ENCODE measurements around the gene RERE.

DNA sequence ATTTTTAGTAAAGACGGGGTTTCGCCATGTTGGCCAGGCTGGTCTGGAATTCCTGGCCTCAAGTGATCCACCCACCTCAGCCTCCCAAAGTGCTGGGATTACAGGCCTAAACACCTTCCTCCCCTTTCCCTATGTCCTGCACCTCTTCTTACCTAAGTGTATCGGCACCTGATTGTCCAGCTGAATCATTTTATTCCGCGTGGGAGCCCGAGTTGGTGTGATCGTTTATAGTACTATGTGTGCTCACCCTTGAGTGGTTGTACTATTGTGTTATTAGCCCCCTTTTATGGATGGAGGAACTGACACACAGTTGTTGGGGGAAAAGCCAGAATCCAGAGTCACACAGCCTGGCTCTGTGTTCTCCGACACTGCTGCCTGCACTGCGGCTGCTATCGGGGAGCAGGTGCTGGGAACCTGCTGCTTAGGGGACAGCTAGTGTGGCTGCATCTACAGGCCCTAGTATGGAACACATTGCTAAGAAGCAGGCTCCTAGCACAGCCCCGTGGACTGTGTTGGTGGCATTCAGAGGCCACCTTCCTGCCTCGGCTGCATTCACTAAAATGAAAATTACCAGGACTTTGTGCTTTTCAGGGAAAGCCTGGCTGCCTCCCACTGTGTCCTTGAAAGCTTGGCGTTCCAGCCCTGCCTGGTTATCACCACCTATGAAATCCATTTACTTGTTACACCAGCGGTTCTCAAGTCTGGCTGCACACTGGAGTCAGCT lies 39.4 kb upstream of the RERE start:
- TF ChIP-seq, protein P1, sequence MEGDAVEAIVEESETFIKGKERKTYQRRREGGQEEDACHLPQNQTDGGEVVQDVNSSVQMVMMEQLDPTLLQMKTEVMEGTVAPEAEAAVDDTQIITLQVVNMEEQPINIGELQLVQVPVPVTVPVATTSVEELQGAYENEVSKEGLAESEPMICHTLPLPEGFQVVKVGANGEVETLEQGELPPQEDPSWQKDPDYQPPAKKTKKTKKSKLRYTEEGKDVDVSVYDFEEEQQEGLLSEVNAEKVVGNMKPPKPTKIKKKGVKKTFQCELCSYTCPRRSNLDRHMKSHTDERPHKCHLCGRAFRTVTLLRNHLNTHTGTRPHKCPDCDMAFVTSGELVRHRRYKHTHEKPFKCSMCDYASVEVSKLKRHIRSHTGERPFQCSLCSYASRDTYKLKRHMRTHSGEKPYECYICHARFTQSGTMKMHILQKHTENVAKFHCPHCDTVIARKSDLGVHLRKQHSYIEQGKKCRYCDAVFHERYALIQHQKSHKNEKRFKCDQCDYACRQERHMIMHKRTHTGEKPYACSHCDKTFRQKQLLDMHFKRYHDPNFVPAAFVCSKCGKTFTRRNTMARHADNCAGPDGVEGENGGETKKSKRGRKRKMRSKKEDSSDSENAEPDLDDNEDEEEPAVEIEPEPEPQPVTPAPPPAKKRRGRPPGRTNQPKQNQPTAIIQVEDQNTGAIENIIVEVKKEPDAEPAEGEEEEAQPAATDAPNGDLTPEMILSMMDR (conservative IDR thresholded peaks at IDR 0.05 in 1 of 2, IDR thresholded peaks at IDR 0.05 in 1 of 2; ENCODE audit: extremely low read depth in 1 of 2, insufficient read depth in 1 of 2, low read depth in 1 of 2, low read length in 2 of 2) = no peak
- TF ChIP-seq EZH2 (IDR thresholded peaks at IDR 0.05; ENCODE audit: borderline replicate concordance, low read length) = no peak
